BE2C (cell line): ENCODE data around the gene RRM2.

Experiments
- DNase-seq: peaks from one replicate; pipeline ENCODE4 v3.0.0-alpha.2; 2020
- H3K27me3 ChIP-seq: fragments of 250-450 bp; sonication (Bioruptor Pico); 2 replicates; pipeline ENCODE4 v1.5.1; 2020; ENCODE audit warnings: mild to moderate bottlenecking
- H3K36me3 ChIP-seq: fragments of 250-450 bp; sonication (Bioruptor Pico); 2 replicates; pipeline ENCODE4 v1.5.1; 2020; ENCODE audit warnings: mild to moderate bottlenecking
- H3K4me1 ChIP-seq: fragments of 250-450 bp; sonication (Bioruptor Pico); 2 replicates; pipeline ENCODE4 v1.5.1; 2020
- H3K4me3 ChIP-seq: 2 replicates; pipeline ENCODE4 v1.5.1; 2011; ENCODE audit warnings: low read depth, low read length
- H3K9me3 ChIP-seq: fragments of 250-450 bp; sonication (Bioruptor Pico); 2 replicates; pipeline ENCODE4 v1.5.1; 2020
- TF ChIP-seq, protein P1 (sequence below): IDR thresholded peaks from 2 replicates; pipeline ENCODE4 v1.5.1; 2012; ENCODE audit warnings: mild to moderate bottlenecking, low read depth, low read length

RRM2 gene

DNA sequence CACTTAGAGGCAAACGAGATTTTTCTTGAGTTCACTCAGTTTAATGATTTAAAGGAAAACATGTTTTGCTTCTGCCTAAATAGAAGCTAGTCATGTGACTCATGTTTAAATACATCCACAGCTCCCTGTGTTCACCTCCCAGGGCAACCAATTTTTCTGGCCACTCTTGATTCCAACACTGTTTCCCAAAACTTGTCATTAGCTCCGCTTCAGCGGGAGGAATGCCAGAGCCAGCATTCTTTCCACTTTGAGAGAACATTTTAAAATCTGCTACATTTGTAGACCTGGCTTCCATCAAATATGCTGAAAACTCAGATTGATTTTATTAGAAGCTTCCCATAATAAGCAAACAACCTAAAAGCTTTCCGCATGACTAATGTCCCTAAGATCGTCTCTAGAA lies 39.5 kb upstream of the RRM2 start:
- peaks cover 83% of the 10 kb centered on the region for H3K27me3 ChIP-seq
- H3K9me3 ChIP-seq, result no peaks in the 10 kb centered on the region; the same call in 1 of the 2 replicates
- DNase-seq, result no peak
- TF ChIP-seq, protein P1, sequence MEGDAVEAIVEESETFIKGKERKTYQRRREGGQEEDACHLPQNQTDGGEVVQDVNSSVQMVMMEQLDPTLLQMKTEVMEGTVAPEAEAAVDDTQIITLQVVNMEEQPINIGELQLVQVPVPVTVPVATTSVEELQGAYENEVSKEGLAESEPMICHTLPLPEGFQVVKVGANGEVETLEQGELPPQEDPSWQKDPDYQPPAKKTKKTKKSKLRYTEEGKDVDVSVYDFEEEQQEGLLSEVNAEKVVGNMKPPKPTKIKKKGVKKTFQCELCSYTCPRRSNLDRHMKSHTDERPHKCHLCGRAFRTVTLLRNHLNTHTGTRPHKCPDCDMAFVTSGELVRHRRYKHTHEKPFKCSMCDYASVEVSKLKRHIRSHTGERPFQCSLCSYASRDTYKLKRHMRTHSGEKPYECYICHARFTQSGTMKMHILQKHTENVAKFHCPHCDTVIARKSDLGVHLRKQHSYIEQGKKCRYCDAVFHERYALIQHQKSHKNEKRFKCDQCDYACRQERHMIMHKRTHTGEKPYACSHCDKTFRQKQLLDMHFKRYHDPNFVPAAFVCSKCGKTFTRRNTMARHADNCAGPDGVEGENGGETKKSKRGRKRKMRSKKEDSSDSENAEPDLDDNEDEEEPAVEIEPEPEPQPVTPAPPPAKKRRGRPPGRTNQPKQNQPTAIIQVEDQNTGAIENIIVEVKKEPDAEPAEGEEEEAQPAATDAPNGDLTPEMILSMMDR, result no peak
- H3K4me3 ChIP-seq, result no peak overlapping the region
- H3K36me3 ChIP-seq, result no peaks in the 10 kb centered on the region
- no peaks in the 10 kb centered on the region; the same call in 1 of the 2 replicates for H3K4me1 ChIP-seq

DNA sequence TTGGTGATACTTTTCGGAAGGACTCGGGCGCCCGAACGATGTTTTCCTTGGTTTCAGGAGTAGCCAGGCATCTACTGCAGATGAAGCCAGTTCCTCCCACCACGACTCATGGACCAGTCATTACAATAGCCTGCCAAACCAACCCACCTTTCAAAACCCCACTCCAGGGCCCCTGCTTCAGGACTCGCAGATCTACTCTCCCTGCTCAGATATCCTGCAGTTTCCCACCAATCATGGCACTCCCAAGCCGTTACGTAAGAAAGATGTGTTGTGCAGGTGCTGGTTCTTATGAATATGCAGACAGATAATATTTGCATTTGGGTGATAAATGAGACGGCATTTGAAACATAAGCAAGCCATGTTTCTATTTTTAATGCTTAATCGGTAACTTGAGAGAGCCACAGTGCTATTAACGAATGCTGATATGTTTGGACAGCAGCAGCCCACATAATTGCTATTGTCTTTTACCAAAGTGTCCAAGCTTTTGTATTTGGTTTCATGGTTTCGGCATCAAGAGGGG lies 38.8 kb upstream of the RRM2 start:
- TF ChIP-seq, protein P1, result no peak
- Histone ChIP-seq H3K36me3 (no peaks in the 10 kb centered on the region), H3K27me3 (peaks cover 76% of the 10 kb centered on the region), H3K4me3 (no peak overlapping the region), H3K9me3 (no peaks in the 10 kb centered on the region; the same call in 1 of the 2 replicates), H3K4me1 (no peaks in the 10 kb centered on the region; the same call in 1 of the 2 replicates)
- no peak for DNase-seq

DNA sequence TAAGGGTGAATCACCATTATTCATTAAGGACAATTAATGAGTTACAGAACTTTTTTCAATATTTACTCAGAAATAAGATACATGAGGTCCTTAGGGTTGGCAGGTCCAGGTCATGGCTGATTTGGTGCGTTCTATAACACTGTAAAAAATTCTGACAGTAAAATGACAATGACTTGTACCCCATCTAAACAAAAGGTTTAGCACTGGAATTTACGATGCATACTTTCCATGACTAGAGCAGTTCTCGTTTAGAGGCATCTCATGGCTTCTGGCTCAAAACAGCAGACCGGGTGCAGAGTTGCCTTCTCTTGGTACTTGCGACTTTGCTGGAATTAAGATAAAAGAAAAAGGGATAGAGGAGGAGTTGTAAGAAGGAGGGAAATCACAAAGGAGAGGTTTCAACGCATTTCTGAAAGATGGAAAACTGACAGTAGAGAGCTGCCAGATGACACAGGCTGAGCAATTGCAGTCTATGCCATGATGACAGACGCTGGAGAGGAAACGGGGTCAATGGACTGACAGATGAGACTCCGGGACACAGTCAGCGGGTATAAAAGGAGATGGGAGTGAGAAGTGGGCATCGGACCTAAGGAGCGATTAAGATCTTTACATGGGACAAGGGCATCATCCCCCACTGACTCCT lies 38.2 kb upstream of the RRM2 start:
- no peak for DNase-seq
- no peak overlapping the region for H3K4me3 ChIP-seq
- no peaks in the 10 kb centered on the region; the same call in 1 of the 2 replicates for H3K9me3 ChIP-seq
- H3K4me1 ChIP-seq, result no peaks in the 10 kb centered on the region; the same call in 1 of the 2 replicates
- no peaks in the 10 kb centered on the region for H3K36me3 ChIP-seq
- peaks cover 70% of the 10 kb centered on the region for H3K27me3 ChIP-seq
- TF ChIP-seq, protein P1, result no peak

DNA sequence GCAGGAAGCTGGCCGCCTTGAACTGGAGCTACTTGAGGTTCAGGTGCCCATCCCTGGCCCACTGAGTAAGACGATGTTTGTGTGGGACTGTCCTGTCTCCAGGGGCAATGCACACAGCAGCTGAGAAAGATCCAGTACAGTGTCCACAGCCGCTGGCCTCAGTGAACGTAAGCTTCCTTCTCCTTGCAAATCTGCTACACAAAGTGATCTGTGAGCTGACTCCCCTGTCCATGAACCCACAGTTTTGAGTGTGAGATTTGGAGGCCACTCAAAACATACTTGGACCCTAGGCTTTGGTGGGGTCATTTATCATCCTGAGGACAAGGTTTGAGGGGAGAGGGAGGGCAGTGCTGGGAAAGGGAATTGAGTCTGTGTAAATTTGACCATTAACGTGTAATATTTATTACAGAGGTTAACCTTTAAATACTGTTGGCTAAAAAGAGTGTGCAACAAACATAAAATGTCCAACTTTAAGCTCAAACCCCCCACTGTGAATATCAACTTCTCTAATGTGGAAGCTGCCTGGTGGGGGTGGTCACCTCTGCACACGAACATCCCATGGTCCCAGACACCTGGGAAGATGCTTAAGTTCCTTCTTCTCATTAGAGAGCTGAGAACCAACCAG lies 37.4 kb upstream of the RRM2 start:
- Histone ChIP-seq H3K36me3 (no peaks in the 10 kb centered on the region), H3K4me3 (no peak overlapping the region), H3K9me3 (no peaks in the 10 kb centered on the region; the same call in 1 of the 2 replicates), H3K4me1 (no peaks in the 10 kb centered on the region; the same call in 1 of the 2 replicates), H3K27me3 (peaks cover 62% of the 10 kb centered on the region)
- DNase-seq, result no peak
- TF ChIP-seq, protein P1, result no peak

DNA sequence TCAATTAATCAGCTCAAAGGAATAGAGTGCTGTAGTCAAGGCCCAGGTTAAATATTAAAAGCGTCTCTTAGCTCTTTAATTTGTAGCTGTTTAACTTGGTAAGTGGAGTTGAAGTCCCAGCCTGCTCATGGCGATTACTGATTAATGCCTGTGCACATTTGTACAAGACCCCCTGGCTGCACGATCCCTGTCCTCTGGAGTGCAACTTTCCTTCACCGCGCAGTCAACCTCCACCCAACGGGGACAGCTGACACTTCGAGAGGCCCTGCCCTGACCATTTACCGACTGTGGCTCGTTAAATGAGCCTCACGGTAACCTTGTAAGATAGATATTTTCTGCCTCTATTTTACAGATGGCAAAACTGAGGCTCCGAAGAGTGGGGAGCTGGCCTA lies 36.9 kb upstream of the RRM2 start:
- H3K36me3 ChIP-seq, result no peaks in the 10 kb centered on the region
- H3K9me3 ChIP-seq, result no peaks in the 10 kb centered on the region; the same call in 1 of the 2 replicates
- H3K4me3 ChIP-seq, result no peak overlapping the region
- H3K27me3 ChIP-seq, result peaks cover 57% of the 10 kb centered on the region
- no peak for DNase-seq
- TF ChIP-seq, protein P1, result no peak
- H3K4me1 ChIP-seq, result no peaks in the 10 kb centered on the region; the same call in 1 of the 2 replicates

DNA sequence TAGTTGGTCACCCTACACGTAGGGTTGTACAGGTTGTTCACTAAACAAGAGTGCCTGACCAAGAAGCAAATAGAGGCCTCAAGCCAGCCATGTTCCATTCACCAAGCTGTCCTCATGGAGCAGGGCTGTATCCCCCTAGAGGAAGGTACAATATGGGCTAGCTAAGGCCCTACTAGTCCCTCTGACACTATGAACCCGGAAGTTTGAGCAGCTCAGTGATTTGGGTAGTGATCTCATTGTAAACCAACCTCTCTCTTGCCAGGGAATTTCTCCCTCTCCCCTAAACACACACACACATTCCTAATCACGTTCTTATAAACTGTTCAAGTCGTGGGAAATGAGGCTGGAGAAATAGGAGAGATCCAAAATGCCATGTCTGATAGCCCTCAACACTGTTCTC lies 35.6 kb upstream of the RRM2 start:
- Histone ChIP-seq H3K9me3 (no peaks in the 10 kb centered on the region; the same call in 1 of the 2 replicates), H3K27me3 (peaks cover 44% of the 10 kb centered on the region), H3K36me3 (no peaks in the 10 kb centered on the region), H3K4me1 (no peaks in the 10 kb centered on the region; the same call in 1 of the 2 replicates), H3K4me3 (no peak overlapping the region)
- DNase-seq, result no peak
- TF ChIP-seq, protein P1, result no peak
